Activated CD4-positive, CD25-positive, alpha-beta regulatory T cell treated with anti-CD3 and anti-CD28 coated beads, Interleukin-2, amount 50 U/mL, for 16 hours (primary cell): ENCODE data around the gene CRX.
"Not testable (repeated sequence)": the region's sequence is repeated elsewhere in the genome, so short reads cannot be mapped to it uniquely, and the experiment has no call there.

ENCODE experiments used
- DNase-seq: peaks from one replicate; pipeline ENCODE4 v3.0.0-alpha.2; 2020; ENCODE audit warnings: low read depth, low spot score

The CRX gene

DNA sequence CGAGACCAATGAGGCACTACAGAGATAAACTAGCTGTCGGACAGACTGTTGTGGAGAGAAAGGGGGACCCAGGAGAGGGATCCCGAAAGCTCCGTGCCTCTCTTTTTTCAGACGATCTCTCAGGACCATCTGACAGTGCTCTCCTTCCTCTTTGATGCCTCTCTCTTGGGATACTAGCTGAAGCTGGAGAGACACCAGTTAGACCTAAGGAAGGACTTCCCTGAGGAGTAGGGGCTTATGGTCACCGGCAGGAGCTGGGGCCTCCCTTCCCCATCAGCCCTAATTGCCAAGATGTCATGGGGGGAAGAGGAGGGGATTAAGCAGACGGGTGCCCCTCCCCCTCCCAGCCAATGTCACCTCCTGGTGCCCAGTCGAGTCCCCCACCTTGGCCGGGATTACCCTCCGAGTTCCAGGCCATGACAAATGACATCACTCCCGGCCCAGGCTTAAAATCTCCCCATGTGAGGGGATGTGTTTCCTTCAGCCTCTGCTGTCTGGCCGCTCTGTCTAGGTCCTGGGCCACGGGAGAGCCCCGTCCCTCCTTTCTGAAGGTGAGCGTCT, at the start of gene CRX:
Gene CRX, plus strand, starts transcription at position 478 of the 561 bp plus-strand sequence. CDS start 12,507 bp downstream, outside the sequence.
- no peak for DNase-seq

DNA sequence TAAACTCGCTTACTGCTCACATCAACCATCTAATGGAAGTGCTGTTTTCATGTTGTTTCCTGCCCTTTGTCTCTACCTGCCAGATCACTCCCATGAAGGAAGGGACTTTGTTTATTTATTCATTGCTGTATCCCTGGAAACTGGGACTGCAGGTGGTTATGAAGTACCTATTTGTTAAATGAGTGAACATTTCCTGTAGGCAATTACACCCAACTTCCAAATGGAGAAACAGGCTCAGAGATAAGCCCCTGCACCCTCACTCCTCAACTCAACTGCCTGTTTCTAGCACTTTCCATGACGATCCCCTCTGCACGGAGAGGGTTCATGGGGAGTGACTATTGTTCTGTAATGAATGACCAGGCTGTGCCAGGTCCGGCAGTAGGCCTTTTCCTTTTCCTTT, 45.2 kb upstream of the CRX start:
- DNase-seq, result no peak

DNA sequence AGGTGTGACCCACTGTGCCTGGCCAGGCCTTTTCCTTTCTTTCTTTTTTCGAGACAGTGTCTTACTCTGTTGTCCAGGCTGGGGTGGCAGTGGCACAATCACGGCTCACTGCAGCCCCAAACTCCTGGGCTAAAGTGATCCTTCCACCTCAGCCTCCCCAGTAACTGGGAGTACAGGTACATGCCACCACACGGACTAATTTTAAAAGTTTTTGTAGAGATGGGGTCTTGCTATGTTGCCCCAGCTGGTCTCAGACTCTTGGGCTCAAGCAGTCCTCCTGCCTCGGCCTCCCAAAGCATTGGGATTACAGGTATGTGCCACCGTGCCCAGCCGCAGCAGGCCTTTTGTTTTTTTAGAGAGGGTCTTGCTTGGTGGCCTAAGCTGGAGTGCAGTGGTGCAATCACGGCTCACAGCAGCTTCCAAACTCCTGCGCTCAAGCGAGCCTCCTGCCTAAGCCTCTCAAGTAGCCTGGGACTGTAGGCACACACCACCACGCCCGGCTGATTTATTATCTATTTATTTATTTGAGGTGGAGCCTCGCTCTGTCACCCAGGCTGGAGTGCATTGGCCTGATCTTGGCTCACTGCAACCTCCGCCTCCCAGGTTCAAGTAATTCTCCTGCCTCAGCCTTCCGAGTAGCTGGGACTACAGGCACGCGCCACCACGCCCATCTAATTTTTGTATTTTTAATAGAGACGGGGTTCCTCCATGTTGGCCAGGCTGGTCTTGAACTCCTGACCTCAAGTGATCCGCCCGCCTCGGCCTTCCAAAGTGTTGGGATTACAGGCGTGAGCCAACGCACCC, 44.3 kb upstream of the CRX start:
- DNase-seq, result not testable (repeated sequence)

DNA sequence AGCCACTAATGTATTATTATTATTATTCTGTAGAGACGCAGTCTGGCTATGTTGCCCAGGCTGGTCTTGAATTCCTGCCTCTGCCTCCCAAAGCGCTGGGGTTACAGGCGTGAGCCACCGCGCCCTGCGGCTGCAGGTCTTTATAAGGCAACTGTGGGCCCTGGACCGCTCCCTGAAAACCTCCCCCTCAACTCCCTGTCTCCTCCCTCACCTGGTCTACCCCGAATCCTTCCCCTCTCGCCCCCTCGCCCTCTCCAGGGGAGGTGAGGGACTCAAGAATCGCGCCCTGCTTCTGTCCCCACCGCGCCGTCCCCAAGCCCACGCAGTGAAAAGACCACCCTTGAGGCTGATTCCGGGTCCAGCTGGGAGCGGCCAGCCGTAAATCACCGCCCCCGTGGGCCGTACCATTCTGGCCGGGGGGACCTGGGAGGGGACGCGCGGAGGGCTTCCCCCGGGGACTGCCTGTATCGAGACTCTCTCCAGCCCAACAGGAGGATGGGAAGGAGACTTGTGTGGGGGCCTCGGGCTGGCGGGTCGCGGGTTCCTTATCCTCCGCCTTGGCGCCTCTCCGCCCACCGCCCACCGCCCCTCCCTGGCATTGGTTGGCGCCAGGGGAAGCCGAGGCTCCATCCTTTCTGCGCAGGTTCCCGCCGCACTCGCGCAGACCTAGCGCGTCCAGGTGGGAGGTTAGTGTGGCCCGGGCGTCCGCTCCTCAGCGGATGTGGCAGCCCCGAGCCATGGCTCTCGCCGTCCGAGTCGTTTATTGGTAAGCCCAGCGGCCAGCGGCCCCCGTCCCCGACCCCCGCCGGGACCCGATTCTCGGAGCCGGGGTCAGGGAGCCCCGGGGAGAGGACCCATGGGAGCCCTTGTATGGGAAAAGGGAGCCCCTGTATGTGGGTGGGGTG, 43.4 kb upstream of the CRX start, which contains the start of gene SELENOW:
Gene SELENOW, plus strand, starts transcription at position 655 of the 905 bp plus-strand sequence. Its CDS starts 83 bp downstream, at position 738.
- DNase-seq, result peak; percentile 49

DNA sequence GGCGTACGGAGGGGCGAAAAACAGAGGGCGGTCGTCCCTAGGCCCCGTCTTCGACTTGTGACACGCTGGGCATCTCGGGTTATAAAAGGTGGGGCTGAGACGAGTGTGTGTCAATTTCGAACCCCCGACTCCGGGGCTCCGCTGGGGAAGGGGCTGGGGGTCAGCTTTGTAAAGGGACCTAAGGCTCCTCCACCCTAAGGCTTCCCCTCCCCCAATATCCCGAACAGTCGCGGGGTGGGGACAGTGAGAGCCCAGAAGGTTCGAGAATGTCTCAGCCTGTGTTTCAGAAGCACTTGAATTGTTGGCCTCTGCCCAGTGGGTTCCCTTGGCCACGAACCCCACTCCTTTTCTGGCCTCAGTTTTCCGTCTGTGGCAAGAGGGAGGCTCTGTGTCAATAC, 42.8 kb upstream of the CRX start:
- no peak for DNase-seq

DNA sequence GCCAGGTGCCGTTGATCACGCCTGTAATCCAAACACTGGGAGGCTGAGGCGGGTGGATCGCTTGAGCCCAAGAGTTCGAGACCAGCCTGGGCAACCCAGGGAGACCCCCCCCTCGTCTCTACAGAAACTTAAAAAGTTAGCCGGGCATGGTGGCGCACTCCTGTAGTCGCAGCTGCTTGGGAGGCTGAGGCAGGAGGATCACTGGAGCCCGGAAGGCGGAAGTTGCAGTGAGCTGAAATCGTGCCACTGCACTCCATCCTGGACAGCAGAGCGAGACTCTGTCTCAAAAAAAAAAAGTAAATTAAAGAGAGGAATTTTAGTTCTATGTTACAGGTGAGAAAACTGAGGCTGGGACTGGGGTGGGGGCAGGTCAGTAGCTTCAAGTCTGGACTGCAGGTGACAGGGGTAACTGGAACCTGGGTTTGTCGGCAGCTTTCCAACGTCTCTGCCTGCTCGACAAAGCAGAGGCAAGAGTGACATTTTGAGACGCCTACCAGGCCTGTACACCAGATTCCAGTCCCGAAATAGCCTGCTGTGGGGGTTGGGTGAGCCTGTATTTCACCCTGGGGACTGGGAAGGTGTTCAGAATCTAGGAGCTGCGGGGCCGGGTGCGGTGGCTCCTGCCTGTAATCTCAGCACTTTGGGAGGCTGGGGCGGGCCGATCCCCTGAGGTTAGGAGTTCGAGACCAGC, 42.1 kb upstream of the CRX start:
- DNase-seq, result no peak

DNA sequence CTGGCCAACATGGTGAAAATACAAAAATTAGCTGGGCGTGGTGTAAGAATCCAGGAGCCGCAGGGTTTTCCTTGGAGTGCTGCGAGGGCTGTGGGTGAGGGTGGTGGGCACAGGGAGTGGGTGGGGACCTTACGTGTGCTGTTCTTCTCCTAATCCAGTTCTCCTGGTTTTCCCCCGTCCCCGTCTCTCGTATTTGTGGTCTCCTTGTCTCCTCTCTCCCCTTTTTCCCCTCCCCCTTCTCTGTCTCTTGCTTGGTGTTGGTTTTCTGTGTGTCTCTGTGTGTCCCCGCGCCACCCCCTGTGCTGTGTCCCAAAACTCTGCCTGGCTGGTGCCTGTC, 41.6 kb upstream of the CRX start:
- no peak for DNase-seq

DNA sequence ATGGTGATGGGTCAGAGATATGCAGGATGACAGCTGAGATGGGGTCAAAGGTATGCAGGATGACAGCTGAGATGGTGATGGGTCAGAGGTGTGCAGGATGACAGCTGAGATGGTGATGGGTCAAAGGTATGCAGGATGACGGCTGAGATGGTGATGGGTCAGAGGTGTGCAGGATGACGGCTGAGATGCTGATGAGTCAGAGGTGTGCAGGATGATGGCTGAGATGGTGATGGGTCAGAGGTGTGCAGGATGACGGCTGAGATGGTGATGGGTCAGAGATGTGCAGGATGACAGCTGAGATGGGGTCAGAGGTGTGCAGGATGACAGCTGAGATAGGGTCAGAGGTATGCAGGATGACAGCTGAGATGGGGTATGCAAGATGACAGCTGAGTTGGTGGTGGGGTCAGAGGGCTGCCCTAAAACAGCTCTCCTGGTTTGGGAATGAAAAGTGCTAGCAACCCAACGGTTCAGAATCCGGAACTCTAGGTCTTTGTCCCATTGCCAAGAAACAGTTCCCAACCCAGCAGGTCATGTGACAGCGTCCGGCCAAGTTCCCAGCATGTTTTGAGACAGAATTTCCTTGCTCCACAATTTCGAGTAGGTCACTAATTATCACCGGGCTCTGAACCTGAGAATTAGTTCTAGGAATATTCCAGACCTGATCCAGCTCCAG, 40.0 kb upstream of the CRX start:
- no peak for DNase-seq

DNA sequence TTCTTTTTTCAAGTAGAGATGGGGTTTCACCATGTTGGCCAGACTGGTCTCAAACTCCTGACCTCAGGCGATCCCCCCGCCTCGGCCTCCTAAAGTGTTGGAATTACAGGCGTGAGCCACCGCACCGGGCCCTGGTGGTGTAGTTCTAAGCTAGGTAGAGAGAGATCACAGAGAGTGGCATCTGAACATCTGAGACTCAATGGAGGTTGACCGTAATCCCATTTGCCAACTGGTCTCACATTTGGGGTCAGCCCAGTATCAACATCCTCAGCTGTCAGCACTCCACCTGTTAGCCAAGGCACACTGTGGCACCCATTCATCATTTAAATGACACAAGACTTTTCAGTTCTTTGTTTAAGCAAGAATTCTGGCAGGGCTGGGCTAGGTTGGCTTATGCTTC, 35.2 kb upstream of the CRX start:
- no peak for DNase-seq

DNA sequence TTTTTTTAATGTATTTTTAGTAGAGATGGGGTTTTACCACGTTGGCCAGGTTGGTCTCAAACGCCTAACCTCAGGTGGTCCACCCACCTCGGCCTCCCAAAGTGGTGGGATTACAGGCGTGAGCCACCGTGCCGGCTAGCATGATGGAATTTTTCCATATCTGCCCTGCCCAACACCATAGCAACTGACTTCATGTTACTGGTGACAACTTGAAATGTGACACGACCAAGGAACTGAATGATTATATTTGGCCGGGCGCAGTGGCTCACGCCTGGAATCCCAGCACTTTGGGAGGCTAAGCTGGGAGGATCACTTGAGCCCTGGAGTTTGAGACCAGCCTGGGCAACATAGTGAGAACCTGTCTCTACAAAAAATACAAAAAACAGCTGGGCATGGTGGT, 34.4 kb upstream of the CRX start:
- not testable (repeated sequence) for DNase-seq

DNA sequence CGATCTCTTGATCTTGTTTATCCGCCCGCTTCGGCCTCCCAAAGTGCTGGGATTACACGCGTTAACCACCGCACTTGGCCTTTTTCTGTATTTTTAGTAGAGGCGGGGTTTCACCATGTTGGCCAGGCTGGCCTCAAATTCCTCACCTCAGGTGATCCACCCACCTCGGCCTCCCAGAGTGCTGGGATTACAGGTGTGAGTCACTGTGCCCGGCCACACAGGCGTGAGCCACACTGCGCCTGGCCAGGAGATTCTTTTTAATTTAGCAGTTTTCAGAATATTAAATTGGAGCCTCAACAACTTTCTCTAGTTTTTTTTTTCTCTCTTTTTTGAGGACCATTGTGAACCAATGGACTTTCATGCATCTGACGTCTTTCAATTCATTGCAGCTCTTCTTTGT, 31.9 kb upstream of the CRX start:
- DNase-seq, result not testable (repeated sequence)

DNA sequence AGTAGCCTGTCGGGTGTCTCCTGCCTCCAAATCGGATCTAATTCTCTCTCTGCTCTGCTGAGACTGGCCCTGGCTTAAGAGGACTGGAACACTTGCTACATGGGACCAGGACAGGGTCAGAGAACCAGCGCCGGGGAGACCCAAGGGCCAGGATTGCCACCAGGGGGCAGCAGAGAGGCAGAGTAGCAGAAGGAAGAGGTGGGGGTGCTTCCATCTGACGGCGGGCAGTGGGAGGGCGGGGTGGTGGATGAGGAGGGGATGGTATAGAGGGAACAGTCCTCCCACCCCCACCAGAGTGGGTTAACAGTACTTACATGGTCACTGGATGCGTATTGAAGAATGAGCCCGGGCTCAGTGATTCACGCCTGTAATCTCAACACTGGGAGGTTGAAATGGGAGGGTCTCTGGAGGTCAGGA, 31.3 kb upstream of the CRX start:
- peak; percentile 70 for DNase-seq

DNA sequence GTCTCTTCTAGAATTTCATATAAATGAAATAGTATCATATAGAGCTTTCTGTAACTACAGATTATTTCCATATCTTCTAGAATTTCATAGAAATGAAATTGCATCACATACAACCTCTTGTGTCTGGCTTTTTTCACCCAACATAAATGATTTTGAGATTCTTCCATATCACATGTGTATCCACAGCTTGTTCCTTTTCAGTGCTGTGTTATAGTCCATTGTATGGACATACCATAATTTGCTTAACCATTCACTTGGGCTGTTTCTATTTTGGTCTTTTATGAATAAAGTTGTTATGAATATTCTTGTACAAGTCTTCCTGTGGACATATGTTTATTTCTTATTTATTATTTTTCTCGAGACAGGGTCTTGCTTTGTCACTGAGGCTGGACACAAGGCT, 29.1 kb upstream of the CRX start:
- no peak for DNase-seq

DNA sequence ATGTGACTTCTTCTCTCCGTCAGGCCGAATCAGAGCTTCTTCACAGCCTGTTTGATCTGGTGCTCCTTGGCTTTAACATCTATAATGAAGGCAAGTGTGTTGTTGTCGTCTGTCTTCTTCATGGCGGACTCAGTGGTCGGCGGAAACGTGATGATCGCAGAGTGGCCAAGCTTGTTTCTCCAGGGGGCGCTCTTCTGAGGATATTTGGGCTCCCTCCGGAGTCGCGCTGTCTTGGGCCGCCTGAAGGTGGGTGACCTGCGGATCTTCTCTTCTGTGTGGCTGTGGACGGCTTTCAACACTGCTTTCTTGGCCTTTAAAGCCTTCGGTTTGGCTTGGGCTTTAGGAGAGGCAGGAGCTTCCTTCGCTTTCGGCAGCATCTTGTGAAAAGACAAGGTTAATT, 27.2 kb upstream of the CRX start:
- DNase-seq, result no peak

DNA sequence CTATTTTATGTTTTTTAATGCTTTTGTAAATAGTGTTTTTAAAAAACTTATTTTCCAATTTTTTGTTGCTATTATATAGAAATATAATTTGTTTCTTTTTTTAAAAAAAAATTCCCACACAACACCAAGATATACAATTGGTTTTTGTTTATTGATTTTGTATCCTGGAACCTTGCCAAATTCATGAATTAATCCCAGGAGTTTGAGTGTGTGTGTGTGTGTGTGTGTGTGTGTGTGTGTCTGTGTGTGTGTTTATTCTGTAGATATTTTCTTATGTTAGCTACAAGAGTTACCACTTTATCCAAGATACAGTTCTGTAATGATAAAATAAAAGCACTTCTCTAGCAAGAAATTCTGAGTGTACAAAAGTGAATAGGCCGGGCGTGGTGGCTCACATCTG, 25.0 kb upstream of the CRX start:
- no peak for DNase-seq

DNA sequence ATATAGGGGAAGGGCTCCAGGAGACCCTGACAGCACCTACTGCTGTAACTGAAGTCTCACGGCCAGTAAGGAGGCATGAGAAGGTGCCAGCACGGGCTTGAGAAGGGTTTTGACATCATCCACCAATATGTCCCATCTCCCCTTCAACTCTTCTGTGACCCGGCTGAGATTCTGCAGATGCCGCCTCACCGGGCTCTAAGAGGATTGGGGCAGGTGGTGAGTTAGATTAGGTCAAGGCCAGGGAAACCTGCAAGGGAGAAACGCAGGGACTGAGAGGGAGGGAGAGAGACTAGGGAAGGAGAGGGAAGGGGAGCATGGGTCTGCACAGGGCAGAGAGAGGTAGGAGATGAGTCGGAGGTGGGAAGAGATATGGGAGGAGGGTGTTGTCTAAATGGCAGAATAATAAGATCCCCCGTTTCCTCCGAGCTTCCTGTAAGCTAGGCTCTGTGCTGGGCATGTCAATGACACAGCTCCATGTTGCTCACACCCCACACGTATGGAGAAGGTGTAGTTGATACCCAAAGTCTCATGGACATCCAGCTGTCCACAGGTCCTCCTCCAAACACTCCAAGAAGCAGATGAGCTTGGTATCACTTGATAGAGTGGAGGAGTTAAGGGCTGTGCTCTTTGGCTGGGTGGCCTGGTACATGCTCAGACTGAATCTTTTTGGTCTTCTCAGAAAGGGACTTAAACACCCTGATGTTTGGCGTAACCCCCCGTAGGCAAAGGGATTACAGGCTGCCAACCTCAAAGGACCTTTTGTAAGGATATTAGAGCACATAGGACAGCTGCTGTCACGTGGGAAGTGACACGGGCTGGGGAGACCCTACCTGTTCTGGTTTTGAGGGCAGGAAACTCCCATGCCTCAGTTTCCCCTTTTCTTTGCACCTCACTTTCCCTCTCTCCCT, 23.5 kb upstream of the CRX start:
- no peak for DNase-seq

DNA sequence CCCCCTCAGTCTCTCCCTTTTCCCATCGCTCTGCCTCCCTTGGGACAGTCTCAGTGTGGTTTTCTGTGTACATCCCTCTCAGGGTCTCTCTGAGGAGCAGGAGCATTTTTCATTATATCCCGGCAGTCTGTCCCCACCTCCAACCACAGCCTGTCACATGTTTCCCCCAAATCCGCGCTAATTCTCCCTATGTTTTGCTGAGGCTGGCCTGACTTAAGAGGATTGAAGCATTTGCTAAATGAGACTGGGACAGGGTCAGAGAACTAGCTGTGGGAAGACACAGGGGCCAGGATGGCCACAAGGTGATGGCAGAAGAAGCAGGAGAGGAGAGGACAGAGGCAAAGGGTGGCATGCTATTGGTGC, 22.9 kb upstream of the CRX start:
- no peak for DNase-seq

DNA sequence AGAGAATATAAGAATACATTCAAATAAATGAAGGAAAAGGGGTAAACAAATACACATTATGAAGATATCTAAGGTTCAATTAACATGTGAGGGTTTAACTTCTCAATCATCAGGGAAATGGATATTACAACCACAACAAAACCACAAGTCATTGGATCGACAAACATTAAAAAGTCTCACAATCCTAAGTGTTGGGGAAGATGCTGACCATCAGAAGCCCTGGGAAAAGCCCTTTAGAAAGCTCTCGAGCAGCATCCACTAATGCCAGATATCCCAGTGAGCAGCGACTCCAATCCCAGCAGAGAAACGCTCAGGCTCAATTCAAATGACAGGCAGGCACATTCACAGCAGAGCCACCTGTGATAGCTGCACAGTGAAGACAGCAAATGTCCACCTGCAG, 20.5 kb upstream of the CRX start:
- no peak for DNase-seq

DNA sequence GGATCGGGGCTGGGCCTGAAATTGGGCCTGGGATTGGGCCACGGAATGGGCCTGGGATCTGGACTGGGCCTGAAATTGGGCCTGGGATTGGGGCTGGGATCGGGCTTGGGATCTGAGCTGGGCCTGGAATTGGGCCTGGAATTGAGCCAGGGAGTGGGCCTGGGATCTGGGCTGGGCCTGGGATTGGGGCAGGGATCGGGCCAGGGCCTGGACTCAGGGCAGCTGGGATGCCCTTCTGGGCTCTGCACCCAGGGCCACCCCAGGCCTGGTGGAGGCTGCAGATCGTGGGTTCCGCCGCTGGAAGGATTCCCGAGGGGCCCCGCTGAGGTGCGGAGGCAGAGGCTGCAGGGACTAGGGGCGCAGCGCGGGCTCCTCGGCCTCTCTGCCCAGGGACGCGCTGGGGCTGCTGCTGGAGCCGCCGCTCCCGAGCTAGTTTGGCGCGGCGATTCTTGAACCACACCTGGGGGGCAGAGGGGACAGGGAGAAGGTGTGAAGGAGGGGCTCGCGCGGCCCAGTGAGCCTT, 19.2 kb upstream of the CRX start:
- no peak for DNase-seq

DNA sequence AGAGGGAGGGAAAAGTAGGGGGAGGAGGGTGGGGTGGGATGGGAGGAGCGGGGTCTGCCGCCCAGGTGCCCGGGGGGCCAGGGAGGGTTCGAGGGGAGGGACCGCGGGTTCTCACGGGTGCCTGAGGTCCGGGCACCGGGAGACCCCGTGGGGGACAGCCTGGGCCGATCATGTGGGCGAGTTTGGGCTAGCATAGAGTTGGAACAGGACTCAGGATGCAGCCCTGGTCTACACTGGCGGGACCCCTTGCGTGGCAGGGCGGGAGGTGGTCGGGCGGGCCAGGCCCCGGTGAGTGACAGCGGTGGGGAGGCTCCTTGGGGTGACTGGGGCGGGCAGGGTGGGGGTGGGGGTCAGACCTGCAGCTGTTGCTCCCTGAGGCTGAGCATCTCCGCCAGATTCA, 18.6 kb upstream of the CRX start:
- DNase-seq, result not testable (repeated sequence)
